Peyer's patch (tissue), 4 donors: ENCODE measurements around the gene AP4E1.

Source experiments
- POLR2A ChIP-seq, 2 donors: fragments of 450-650 bp; IDR thresholded peaks; one replicate each; pipeline ENCODE4 v1.5.1; 2017; ENCODE audit warnings: antibody characterized with exemption in 2 of 2, mild to moderate bottlenecking in 2 of 2, moderate library complexity in 2 of 2
- TF ChIP-seq, protein P1 (sequence below), 6 experiments: fragments of 450-650 bp in 4 of 6; fragments of 200-600 bp in 2 of 6; sonication (generic) in 1 of 6; IDR thresholded peaks; one replicate each; pipeline ENCODE4 v1.5.1; 2017 to 2019; ENCODE audit warnings: antibody characterized with exemption in 6 of 6, mild to moderate bottlenecking in 3 of 6, moderate library complexity in 1 of 6

DNA sequence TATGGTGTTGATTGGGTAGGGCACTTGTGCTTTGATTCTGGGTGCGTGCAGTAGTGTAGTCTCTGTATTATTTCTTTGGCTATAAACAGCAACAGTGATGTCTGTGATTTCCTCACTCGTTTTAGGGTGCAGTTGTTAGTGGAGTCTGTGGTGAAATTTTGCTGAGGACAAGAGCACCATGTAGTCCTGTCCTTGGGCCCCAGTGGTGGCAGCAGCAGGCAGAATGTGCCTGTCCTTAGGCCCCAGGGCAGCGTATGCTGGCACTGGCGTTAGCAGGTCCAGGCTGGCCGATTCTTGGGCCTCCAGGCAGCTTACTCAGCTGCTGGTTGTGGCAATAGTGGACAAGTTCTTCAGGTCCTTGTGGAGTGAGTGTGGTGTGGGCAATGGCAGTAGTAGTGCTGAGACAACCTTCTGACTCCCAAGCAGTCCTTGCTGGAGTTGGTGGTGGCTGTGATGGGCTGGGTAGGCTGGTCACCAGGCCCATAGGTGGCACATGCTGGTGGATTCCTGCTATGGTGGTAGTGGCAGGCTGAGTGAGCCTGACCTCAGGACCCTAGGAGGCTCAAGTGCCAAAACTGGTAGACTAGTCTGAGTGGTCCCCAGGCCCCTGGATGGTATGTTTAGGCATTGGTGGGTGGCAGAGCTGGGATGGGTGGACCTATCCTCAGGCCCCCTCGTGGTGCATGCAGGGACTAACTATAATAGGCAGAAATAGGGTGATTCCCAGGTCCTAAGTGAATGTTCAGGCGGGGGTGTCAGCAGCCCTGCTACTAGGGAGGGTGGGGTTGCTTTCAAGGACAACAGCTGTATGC, 129.9 kb downstream of the AP4E1 start:
- TF ChIP-seq, protein P1, sequence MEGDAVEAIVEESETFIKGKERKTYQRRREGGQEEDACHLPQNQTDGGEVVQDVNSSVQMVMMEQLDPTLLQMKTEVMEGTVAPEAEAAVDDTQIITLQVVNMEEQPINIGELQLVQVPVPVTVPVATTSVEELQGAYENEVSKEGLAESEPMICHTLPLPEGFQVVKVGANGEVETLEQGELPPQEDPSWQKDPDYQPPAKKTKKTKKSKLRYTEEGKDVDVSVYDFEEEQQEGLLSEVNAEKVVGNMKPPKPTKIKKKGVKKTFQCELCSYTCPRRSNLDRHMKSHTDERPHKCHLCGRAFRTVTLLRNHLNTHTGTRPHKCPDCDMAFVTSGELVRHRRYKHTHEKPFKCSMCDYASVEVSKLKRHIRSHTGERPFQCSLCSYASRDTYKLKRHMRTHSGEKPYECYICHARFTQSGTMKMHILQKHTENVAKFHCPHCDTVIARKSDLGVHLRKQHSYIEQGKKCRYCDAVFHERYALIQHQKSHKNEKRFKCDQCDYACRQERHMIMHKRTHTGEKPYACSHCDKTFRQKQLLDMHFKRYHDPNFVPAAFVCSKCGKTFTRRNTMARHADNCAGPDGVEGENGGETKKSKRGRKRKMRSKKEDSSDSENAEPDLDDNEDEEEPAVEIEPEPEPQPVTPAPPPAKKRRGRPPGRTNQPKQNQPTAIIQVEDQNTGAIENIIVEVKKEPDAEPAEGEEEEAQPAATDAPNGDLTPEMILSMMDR (IDR thresholded peaks at IDR 0.05) = no peak
- TF ChIP-seq POLR2A (IDR thresholded peaks at IDR 0.05) = no peak
